Mesendoderm (in vitro differentiated cells): ENCODE data around the gene PRSS38.

Source experiments
- DNase-seq: peaks from one replicate; pipeline ENCODE4 v3.0.0; 2013
- H2AK5ac ChIP-seq: 2 replicates; pipeline ENCODE4 v1.6.1; 2013; ENCODE audit warnings: low read length, inconsistent platforms
- H2BK120ac ChIP-seq: 2 replicates; pipeline ENCODE4 v1.6.1; 2013; ENCODE audit warnings: low read depth, mild to moderate bottlenecking, low read length, moderate library complexity, mixed read lengths
- H2BK15ac ChIP-seq: replicated peaks from 2 replicates; pipeline ENCODE4 v1.6.1; 2013; ENCODE audit warnings: low read depth, mild to moderate bottlenecking, moderate library complexity
- H2BK5ac ChIP-seq: 2 replicates; pipeline ENCODE4 v1.6.1; 2013; ENCODE audit warnings: low read length, inconsistent platforms
- H3K18ac ChIP-seq: 2 replicates; pipeline ENCODE4 v1.6.1; 2013; ENCODE audit warnings: mild to moderate bottlenecking, low read length, mixed read lengths
- H3K23ac ChIP-seq: one replicate; pipeline ENCODE4 v1.6.1; 2013; ENCODE audit warnings: low read length
- H3K27ac ChIP-seq: 2 replicates; pipeline ENCODE4 v1.5.1; 2013; ENCODE audit warnings: low read depth, mild to moderate bottlenecking, inconsistent platforms, low read length, moderate library complexity
- H3K27me3 ChIP-seq: 2 replicates; pipeline ENCODE4 v1.6.1; 2013; ENCODE audit warnings: low read length, control low read depth, mild to moderate bottlenecking, inconsistent platforms; ENCODE audit not compliant: insufficient read depth, poor library complexity
- H3K36me3 ChIP-seq: 2 replicates; pipeline ENCODE4 v1.6.1; 2013; ENCODE audit warnings: low read length, inconsistent platforms; ENCODE audit not compliant: control insufficient read depth, insufficient read depth
- H3K4ac ChIP-seq: one replicate; pipeline ENCODE4 v1.6.1; 2013; ENCODE audit warnings: low read depth, mild to moderate bottlenecking, low read length, moderate library complexity
- H3K4me1 ChIP-seq: 2 replicates; pipeline ENCODE4 v1.6.1; 2013; ENCODE audit warnings: low read depth, low read length, inconsistent platforms; ENCODE audit not compliant: control insufficient read depth
- H3K4me2 ChIP-seq: 2 replicates; pipeline ENCODE4 v1.6.1; 2013; ENCODE audit warnings: low read length
- H3K4me3 ChIP-seq: 2 replicates; pipeline ENCODE4 v1.5.1; 2013; ENCODE audit warnings: mild to moderate bottlenecking, low read length
- H3K56ac ChIP-seq: one replicate; pipeline ENCODE4 v1.6.1; 2013; ENCODE audit warnings: low read length
- H3K79me1 ChIP-seq: 2 replicates; pipeline ENCODE4 v1.6.1; 2013; ENCODE audit warnings: low read length, inconsistent platforms
- H3K79me2 ChIP-seq: 2 replicates; pipeline ENCODE4 v1.6.1; 2013; ENCODE audit warnings: mild to moderate bottlenecking, low read length; ENCODE audit not compliant: control insufficient read depth, insufficient read depth
- H3K9ac ChIP-seq: 2 replicates; pipeline ENCODE4 v1.6.1; 2013; ENCODE audit warnings: low read length, inconsistent platforms
- H4K5ac ChIP-seq: one replicate; pipeline ENCODE4 v1.6.1; 2013; ENCODE audit warnings: low read length
- H4K8ac ChIP-seq: one replicate; pipeline ENCODE4 v1.6.1; 2013; ENCODE audit warnings: low read depth, mild to moderate bottlenecking, control low read depth, low read length, moderate library complexity
- whole genome bisulfite sequencing: extraction: QIAGEN DNeasy Blood & Tissue Kit; methylation state at CpG from one replicate; pipeline ENCODE4 v1.1.7; 2013; ENCODE audit warnings: low lambda C conversion rate, missing lambda C conversion rate; ENCODE audit not compliant: insufficient coverage; ENCODE audit errors: extremely low coverage; 5-methylcytosine and 5-hydroxymethylcytosine counted together

The PRSS38 gene

DNA sequence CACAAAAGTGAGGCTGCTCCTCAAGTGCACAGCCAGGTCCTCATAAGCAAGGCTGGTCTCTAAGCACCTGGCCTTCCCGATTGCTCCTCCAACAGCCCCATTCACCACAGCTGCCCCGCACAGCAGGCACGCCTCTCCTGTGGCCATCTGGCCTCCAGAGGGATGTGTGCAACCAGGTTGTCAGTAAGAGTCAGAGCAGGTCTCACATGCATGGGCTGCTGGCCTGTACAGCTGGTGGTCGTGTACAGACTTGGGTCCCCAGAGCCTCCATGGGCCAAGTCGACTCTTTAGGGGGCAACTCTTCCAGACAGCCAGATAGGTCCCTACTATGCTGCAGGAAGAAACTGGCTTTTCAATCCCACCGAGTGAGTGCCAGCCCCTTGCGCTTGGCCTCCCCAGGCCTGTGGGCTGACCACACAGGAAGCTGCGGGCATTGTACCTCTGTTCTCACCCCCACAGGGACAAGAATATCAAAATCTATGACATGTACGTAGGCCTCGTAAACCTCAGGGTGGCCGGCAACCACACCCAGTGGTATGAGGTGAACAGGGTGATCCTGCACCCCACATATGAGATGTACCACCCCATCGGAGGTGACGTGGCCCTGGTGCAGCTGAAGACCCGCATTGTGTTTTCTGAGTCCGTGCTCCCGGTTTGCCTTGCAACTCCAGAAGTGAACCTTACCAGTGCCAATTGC, 1.4 kb downstream of the PRSS38 start:
- Histone ChIP-seq H2BK120ac (no peak overlapping the region), H3K4ac (no peak overlapping the region), H2BK5ac (no peak overlapping the region), H3K4me1 (no peaks in the 10 kb centered on the region), H3K27me3 (no peaks in the 10 kb centered on the region), H3K36me3 (no peaks in the 10 kb centered on the region), H4K5ac (no peak overlapping the region), H2BK15ac (no peak overlapping the region), H3K23ac (no peak overlapping the region), H2AK5ac (no peak overlapping the region), H3K4me2 (no peak overlapping the region), H3K18ac (no peak overlapping the region), H3K56ac (no peak overlapping the region), H3K4me3 (no peak overlapping the region), H3K79me2 (no peaks in the 10 kb centered on the region), H3K79me1 (no peaks in the 10 kb centered on the region), H3K27ac (no peak overlapping the region), H4K8ac (no peak overlapping the region), H3K9ac (no peak overlapping the region)
- no peak for DNase-seq
- WGBS, result no CpG with 5 or more reads among the region's 16 CpGs

DNA sequence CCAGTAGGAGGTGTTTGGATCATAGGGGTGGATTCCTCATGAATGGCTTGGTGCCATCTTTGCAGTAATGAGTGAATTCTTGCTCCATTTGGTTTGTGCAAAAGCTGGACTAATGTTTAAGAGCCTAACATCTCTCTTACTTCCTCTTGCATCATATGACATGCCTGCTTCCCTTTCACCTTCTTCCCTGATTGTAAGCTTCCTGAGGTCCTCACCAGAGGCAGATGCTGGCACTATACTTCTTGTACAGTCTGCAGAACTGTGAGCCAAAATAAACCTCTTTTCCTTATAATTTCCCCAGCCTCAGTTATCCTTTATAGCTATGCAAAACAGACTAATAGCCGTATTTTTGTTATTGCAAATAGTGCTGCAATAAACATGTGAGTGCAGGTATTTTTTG, 8.1 kb downstream of the PRSS38 start:
- H3K9ac ChIP-seq, result no peak overlapping the region
- no peak overlapping the region for H2BK120ac ChIP-seq
- H4K5ac ChIP-seq, result no peak overlapping the region
- H2BK5ac ChIP-seq, result no peak overlapping the region
- H3K79me1 ChIP-seq, result no peaks in the 10 kb centered on the region
- H3K4ac ChIP-seq, result no peak overlapping the region
- no CpG with 5 or more reads among the region's 1 CpG for WGBS
- no peak overlapping the region for H3K23ac ChIP-seq
- H2BK15ac ChIP-seq, result no peak overlapping the region
- no peaks in the 10 kb centered on the region for H3K27me3 ChIP-seq
- H3K18ac ChIP-seq, result no peak overlapping the region
- no peak overlapping the region for H3K27ac ChIP-seq
- H3K4me2 ChIP-seq, result no peak overlapping the region
- no peaks in the 10 kb centered on the region for H3K4me1 ChIP-seq
- H4K8ac ChIP-seq, result no peak overlapping the region
- no peak overlapping the region for H2AK5ac ChIP-seq
- no peaks in the 10 kb centered on the region for H3K79me2 ChIP-seq
- H3K36me3 ChIP-seq, result no peaks in the 10 kb centered on the region
- H3K4me3 ChIP-seq, result no peak overlapping the region
- no peak for DNase-seq
- H3K56ac ChIP-seq, result no peak overlapping the region

DNA sequence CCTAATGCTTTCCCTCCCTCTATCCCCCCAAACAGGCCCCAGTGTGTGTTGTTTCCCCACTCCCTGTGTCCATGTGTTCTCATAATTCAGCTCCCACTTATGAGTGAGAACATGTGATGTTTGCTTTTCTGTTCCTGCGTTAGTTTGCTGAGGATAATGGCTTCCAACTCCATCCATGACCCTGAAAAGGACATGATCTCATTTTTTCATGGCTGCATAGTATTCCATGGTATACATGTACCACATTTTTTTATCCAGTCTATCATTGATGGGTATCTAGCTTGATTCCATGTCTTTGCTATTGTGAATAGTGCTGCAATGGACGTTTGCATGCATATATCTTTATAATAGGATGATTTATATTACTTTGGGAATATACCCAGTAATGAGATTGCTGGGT, 8.7 kb downstream of the PRSS38 start:
- no peak overlapping the region for H4K5ac ChIP-seq
- H3K56ac ChIP-seq, result no peak overlapping the region
- no peak overlapping the region for H3K4me2 ChIP-seq
- no peak overlapping the region for H2BK5ac ChIP-seq
- H2BK120ac ChIP-seq, result no peak overlapping the region
- no peaks in the 10 kb centered on the region for H3K79me1 ChIP-seq
- no peak overlapping the region for H3K23ac ChIP-seq
- H2BK15ac ChIP-seq, result no peak overlapping the region
- no peak overlapping the region for H3K4ac ChIP-seq
- no peak overlapping the region for H2AK5ac ChIP-seq
- no peak overlapping the region for H4K8ac ChIP-seq
- DNase-seq, result no peak
- no peaks in the 10 kb centered on the region for H3K36me3 ChIP-seq
- H3K4me1 ChIP-seq, result no peaks in the 10 kb centered on the region
- H3K4me3 ChIP-seq, result no peak overlapping the region
- no peak overlapping the region for H3K9ac ChIP-seq
- no peak overlapping the region for H3K27ac ChIP-seq
- H3K79me2 ChIP-seq, result no peaks in the 10 kb centered on the region
- H3K27me3 ChIP-seq, result no peaks in the 10 kb centered on the region
- no peak overlapping the region for H3K18ac ChIP-seq
- WGBS, result no CpG with 5 or more reads among the region's 2 CpGs

DNA sequence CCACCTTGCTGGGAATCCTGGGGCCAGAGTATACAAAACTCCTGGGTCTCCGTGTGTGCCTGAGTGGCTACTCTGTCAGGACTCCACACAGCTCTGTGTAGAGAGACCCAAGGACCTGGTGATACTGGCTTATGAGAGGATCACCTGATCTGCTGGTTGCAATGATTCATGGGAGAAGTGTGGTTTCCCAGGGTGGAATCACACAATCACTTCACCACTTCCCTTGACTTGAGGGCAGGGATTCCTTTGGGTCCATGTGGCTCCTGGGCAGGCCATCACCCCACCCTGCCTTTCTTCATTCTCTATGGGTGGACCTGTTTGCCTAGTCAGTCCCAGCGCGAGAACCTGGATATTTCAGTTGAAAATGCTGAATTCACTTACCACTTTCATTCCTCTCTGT, 13.3 kb downstream of the PRSS38 start:
- H2AK5ac ChIP-seq, result no peak overlapping the region
- no peak overlapping the region for H3K23ac ChIP-seq
- no peak overlapping the region for H2BK120ac ChIP-seq
- no peak overlapping the region for H2BK15ac ChIP-seq
- no peak overlapping the region for H3K9ac ChIP-seq
- H3K36me3 ChIP-seq, result no peaks in the 10 kb centered on the region
- no peak overlapping the region for H3K27ac ChIP-seq
- no peaks in the 10 kb centered on the region for H3K4me1 ChIP-seq
- H3K27me3 ChIP-seq, result no peaks in the 10 kb centered on the region
- H3K79me2 ChIP-seq, result no peaks in the 10 kb centered on the region
- no peak overlapping the region for H3K4me2 ChIP-seq
- no peak overlapping the region for H3K4me3 ChIP-seq
- H3K18ac ChIP-seq, result no peak overlapping the region
- no CpG with 5 or more reads among the region's 3 CpGs for WGBS
- no peak overlapping the region for H4K5ac ChIP-seq
- no peak overlapping the region for H2BK5ac ChIP-seq
- DNase-seq, result no peak
- H4K8ac ChIP-seq, result no peak overlapping the region
- H3K56ac ChIP-seq, result no peak overlapping the region
- no peak overlapping the region for H3K4ac ChIP-seq
- no peaks in the 10 kb centered on the region for H3K79me1 ChIP-seq

DNA sequence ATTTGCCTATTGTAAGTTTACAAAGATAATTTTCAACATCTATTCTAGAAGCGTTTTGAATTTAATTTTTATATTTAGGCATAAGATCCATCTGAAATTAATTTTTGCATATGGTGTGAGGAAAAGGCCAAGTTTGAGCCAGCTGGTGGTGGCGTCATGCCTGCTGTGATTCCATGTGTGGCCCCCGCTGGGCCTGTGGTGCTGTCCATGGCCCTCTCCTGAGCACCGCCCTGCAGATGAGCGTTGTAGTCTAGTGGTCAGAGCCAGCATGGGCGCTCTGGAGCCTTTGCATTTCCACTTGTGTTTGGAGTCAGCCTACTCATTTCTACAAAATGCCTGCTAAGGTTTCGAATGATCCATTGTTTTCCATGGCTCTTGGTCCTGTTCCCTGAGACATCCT, 22.7 kb downstream of the PRSS38 start:
- no peak overlapping the region for H3K4me2 ChIP-seq
- no peak overlapping the region for H2BK5ac ChIP-seq
- no CpG with 5 or more reads among the region's 7 CpGs for WGBS
- no peak overlapping the region for H3K4me3 ChIP-seq
- no peaks in the 10 kb centered on the region for H3K79me1 ChIP-seq
- no peaks in the 10 kb centered on the region for H3K27me3 ChIP-seq
- H3K36me3 ChIP-seq, result no peaks in the 10 kb centered on the region
- H3K56ac ChIP-seq, result no peak overlapping the region
- H3K18ac ChIP-seq, result no peak overlapping the region
- no peaks in the 10 kb centered on the region for H3K79me2 ChIP-seq
- no peak overlapping the region for H2BK15ac ChIP-seq
- H3K4me1 ChIP-seq, result no peaks in the 10 kb centered on the region
- no peak overlapping the region for H3K9ac ChIP-seq
- H4K8ac ChIP-seq, result no peak overlapping the region
- DNase-seq, result no peak
- H3K4ac ChIP-seq, result no peak overlapping the region
- no peak overlapping the region for H4K5ac ChIP-seq
- no peak overlapping the region for H2AK5ac ChIP-seq
- no peak overlapping the region for H3K23ac ChIP-seq
- H3K27ac ChIP-seq, result no peak overlapping the region
- no peak overlapping the region for H2BK120ac ChIP-seq

DNA sequence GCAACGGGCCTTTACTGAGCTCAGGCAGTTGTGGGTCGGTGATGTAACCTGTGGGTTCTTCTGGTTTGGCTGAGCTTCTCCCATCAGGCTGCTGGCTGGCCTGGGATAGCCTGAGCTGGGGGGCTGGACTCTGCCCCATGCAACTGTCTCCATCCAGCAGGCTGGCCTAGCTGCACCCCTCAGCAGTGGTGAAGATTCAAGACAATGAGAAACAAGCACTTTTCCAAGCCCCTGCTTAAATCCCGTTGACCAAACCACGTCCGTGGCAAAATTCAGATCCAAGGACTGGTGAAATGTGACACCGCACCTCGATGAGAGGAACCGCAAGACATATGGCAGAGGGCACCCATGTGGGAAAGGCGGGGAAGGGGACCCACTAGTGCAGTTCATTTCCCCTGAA, 25.6 kb downstream of the PRSS38 start:
- Histone ChIP-seq H3K27ac (no peak overlapping the region), H3K4me2 (no peak overlapping the region), H3K23ac (no peak overlapping the region), H3K4me1 (no peaks in the 10 kb centered on the region), H2BK120ac (no peak overlapping the region), H3K79me1 (no peaks in the 10 kb centered on the region), H3K27me3 (no peaks in the 10 kb centered on the region), H3K4ac (no peak overlapping the region), H4K8ac (no peak overlapping the region), H2BK15ac (no peak overlapping the region), H3K9ac (no peak overlapping the region), H3K79me2 (no peaks in the 10 kb centered on the region), H3K18ac (no peak overlapping the region), H3K56ac (no peak overlapping the region), H2AK5ac (no peak overlapping the region), H4K5ac (no peak overlapping the region), H2BK5ac (no peak overlapping the region), H3K4me3 (no peak overlapping the region), H3K36me3 (no peaks in the 10 kb centered on the region)
- WGBS, result no CpG with 5 or more reads among the region's 9 CpGs
- no peak for DNase-seq
